GM19351 (cell line): ENCODE results near the gene HIKESHI.
"Not testable (repeated sequence)": the region's sequence is repeated elsewhere in the genome, so short reads cannot be mapped to it uniquely, and the experiment has no call there.

ENCODE experiments used
- ATAC-seq: cut with Tn5 transposase; IDR thresholded peaks from one replicate; pipeline ENCODE4 v1.9.1; 2021; ENCODE audit warnings: mild to moderate bottlenecking, moderate library complexity; ENCODE audit not compliant: unreplicated experiment

The HIKESHI gene

DNA sequence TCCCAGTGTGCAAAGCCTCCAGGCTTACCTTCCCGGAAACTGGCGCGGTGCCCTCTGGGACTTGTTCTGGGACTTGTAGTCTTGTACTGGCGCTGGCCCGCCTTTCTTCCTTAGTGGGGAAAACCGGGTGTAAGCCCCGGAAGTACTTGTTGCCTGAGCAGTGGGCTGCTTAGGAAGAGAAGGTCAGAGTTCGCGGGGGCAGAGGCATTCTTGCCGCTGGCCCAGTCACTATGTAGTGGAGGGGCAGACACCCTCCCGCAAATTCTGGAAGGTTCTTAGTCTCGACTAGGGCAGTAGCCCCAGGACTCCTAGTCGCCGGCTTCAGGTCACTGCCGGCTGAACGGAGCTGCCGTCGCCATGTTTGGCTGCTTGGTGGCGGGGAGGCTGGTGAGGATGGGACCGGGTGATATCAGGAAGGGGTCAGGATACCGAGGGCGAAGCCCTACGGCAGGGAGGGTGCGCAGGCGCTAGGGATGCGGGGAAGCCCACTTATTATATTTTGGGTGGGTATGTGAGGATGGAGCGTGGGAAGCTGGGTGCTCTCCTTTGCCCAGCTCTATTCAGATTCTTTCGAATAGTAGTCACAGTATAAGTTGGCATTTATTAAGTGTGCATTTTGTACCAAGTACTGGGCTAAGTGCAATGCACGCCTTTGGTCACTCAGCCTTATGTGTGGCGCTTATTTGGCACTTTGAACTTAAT, at the start of gene HIKESHI:
HIKESHI (plus strand) TSS at position 149 of the 702 bp plus-strand sequence; CDS start at position 358, 209 bp downstream.
- ATAC-seq, result peak; percentile 98

- peak; percentile 95 for ATAC-seq
Measured at GRCh38 chr11:86255896-86256295, 46.1 kb upstream of the HIKESHI start.

GRCh38 chr11:86256608-86257007, 45.4 kb upstream of the HIKESHI start:
- ATAC-seq, result no peak

- no peak for ATAC-seq
Measured at GRCh38 chr11:86257446-86257845, 44.6 kb upstream of the HIKESHI start.

GRCh38 chr11:86259730-86260129, 42.3 kb upstream of the HIKESHI start:
- ATAC-seq, result no peak

DNA sequence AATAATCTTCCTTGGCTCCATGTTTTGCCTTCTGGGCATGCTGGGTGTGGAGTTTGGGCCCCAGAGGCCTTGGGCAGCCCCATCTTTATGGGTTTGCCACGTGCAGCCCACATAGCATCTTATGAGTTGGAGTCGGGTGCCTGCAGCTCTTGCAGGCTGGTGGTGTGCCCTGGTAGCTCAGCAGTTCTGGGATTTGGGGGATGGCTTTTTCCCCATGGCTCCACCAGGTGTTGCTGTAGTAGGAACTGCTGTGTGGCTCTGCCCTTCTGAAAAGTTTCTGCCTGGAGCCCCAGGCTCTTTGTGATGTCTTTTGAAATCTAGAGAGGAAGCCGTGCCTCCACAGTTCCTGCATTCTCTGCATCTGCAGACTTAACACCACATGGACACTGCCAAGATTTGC, 40.7 kb upstream of the HIKESHI start:
- ATAC-seq, result no peak

- no peak for ATAC-seq
Measured at GRCh38 chr11:86262387-86262786, 39.7 kb upstream of the HIKESHI start.

DNA sequence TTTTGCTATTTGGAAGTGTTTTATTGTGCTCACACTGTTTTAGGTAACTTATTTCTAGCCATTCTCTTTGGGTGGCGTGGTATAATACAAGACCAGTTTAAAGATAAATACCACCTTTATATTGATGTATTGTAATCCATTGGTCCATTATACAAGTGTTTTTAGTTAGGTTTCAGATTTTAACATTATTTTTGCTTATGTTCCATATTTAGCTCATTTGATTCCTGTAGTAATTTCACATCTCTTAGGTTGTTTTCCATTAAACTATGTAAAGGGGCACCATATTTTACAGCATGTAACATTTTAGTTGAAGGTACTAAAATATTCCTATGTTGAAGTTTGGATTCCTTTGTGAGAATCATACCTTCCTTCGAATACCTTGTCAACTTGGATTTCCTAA, 37.4 kb upstream of the HIKESHI start:
- no peak for ATAC-seq

- no peak for ATAC-seq
Measured at GRCh38 chr11:86265194-86265593, 36.8 kb upstream of the HIKESHI start.

GRCh38 chr11:86269645-86270044, 32.4 kb upstream of the HIKESHI start:
- ATAC-seq, result no peak

DNA sequence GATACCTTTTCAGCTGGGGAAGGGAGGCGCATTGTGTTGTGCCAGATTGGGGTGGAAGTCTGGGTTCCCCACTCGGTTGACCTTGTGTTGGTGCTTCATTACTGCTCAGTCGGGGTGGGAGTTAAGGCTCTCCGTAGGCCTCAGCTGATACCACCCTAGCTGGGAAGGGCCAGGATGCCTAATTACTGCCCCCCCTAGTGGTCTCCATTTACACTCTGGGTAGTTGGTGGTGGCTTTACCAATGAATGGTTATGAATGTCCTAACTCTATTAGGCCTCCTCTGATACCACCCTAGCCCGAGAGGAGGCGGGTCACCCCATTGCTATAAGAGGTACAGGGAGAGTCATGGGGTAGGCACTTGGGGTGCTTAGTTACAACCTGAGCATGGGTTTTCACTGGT, 27.5 kb upstream of the HIKESHI start:
- no peak for ATAC-seq

GRCh38 chr11:86274999-86275398, 27.0 kb upstream of the HIKESHI start:
- ATAC-seq, result no peak

- ATAC-seq, result peak; percentile 43
Measured at GRCh38 chr11:86275493-86276370, 26.3 kb upstream of the HIKESHI start.

DNA sequence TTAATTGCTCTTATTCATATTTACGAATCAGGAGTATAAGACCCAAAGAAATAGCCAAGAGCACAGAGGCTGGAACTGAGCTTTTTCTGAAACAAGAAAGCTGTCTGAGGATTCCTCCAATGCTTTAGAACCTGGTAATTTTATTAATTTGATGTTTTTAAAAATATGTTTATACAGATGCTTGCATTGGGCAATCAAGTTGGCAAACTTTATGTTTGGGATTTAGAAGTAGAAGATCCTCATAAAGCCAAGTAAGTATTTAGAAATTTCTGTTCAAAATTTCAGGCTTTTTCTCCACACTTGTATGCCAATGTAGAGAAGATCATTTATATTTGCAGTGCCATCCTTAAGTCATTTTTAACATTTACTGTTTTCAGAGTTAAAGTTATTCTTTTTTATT, 24.3 kb upstream of the HIKESHI start:
- no peak for ATAC-seq

- ATAC-seq, result no peak
Measured at GRCh38 chr11:86278226-86278625, 23.8 kb upstream of the HIKESHI start.

GRCh38 chr11:86279747-86280146, 22.3 kb upstream of the HIKESHI start:
- no peak for ATAC-seq

- ATAC-seq, result no peak
Measured at GRCh38 chr11:86287468-86287796, 14.6 kb upstream of the HIKESHI start.

DNA sequence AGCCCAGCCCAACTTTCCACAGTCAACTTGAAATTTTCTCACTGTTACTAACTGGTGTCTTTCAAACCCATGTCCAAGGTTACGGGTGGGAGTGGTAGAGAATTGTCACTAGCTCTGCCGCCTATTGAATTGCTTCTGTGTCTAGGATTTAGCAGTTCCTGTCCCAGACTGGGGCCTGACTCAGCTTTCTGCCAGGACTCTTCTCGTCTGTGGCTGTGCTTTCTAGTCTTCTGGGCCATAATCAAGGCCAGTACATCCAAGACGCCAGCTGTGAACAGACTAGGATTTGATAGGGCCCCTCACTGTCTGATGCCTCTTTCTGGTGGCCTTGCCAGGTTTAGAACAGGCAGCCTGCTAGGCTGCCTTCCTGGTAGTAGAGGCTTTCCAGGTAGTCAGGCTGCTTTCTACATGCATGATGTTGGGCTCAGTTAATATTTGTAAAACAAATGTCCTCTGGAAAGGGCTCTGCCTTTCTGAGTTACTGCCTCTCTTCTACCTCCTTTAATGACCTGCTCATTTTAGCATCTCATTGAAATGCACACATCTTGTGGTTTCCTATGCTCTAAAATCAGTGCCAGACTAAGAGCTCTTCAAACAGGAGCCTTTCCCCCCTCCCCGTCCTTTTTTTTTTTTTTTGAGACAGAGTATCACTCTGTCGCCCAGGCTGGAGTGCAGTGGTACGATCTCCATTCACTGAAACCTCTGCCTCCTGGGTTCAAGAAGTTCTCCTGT, 13.1 kb upstream of the HIKESHI start:
- no peak for ATAC-seq

DNA sequence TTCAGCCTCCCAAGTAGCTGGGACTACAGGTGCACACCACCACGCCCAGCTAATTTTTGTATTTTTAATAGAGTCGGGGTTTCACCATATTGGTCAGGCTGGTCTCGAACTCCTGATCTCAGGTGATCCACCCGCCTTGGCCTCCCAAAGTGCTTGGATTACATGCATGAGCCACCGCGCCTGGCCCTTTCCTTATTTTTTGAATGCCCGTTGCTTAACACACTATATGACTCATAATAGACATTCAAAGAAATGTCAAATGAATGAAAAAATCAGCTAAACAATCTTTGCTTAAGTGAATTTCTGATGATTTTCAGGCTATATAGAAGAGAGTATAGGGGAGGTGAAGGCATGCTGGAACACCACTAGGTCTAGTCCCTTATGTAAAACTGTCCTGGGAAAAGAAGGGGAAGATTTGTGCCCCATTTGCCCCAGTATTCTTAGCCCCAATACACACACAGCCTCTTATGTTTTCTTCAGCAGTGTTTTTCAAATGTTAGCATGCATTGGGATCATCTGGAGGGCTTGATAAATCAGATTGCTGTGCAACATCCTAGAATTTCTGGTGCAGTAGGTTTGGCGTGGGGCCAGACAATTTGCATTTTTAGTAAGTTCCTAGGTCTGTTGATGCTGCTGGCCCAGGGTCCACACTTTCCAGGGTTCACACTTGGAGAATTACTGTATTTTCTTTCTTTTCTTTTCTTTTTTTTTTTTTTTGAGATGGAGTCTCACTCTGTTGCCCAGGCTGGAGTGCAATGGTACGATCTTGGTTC, 12.3 kb upstream of the HIKESHI start:
- ATAC-seq, result not testable (repeated sequence)

DNA sequence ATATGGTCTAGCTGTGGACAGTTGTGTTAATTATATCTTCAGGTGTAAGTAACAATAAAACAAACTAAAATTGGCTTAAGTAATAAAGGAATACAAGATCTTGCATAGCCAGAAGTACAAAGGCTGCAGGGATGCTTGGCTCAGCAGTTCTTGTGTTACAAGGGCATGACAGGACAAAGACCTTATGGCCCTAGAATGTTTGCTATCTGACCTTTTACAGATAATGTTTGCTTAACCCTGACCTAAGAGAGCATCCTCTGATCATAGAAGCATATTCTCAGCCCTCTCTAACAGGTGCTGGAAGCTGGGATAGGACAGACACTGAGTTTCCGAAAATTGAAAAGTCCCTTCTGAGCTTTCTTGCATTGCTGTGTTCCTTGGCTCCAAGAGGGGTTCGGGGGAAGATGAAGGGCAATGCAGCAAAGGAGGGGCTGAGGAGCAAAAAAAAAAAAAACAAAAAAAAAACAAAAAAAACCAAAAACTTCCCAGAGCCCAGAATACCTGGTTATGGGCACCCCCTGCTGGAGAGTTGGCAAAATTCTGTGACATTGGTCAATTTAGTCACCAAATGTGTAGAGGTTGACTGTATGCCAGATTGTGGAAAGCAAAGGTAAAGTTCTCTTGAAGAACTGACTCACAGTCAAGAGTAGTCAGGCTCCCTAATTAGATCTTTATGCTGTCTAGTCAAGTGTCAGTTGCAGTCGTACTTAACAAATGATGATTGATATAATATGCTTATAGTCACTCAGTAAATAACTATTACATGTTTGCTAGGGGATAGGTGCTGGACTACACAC, 10.4 kb upstream of the HIKESHI start:
- ATAC-seq, result no peak
